ENCODE data around the gene CRKL.

CRKL gene

GRCh38 chr22:20887375-20887774, 29.8 kb upstream of the CRKL start:
- TF ChIP-seq CTCF (IDR thresholded peaks at IDR 0.05; ENCODE audit: borderline replicate concordance, extremely low read depth, low read length, poor library complexity, severe bottlenecking) (no peak), EZH2 (IDR thresholded peaks at IDR 0.05; ENCODE audit: borderline replicate concordance, low read depth, low read length, severe bottlenecking) (no peak)
- DNase-seq (no peak), ATAC-seq (ENCODE audit: insufficient read depth, low read depth) (no peak)

DNA sequence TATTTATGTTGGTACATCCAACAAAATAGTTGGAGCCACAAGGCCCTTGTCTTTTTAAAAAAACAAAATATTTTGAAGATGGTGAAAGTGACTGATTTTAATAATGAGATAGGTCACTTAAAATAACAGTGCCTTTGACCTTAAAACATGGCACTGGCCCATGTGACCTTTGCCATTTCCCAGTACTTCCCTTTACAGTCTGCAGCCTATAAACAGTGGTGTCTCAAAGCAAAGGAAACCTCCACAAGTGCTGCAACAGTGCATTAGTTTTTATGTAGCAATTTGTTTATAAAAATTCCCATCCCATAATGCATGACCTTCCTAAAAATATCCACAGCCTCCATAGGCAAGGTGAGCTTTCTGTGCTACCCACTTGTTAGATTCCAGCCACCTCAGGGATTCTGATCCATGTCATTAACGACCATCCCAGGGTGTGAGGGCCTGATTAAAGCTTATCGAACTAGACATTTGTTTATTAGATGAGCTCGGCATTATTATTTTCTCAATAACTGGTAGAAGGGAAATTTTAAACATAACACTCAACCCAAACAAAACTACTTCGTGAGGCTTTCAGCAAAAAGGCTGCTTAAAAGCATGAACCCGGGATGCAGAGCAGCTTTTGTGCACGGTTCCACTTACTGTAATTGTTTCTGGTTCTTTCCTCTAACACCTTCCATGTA, 28.0 kb upstream of the CRKL start:
- H3K79me2 ChIP-seq (ENCODE audit: insufficient read depth, low read length) = no peaks in the 10 kb centered on the region
- H3K27ac ChIP-seq (ENCODE audit: low read length) = no peak overlapping the region
- H4K20me1 ChIP-seq (ENCODE audit: insufficient read depth, low read length) = 0 out of 2 replicates have a peak, but pooled peaks cover 4% of the 10 kb centered on the region
- H3K36me3 ChIP-seq (ENCODE audit: insufficient read depth, low read length) = peaks cover 45% of the 10 kb centered on the region
- DNase-seq = no peak
- H3K27me3 ChIP-seq (ENCODE audit: insufficient read depth, low read length, poor library complexity) = no peaks in the 10 kb centered on the region
- no peak for ATAC-seq (ENCODE audit: insufficient read depth, low read depth)
- H3K4me2 ChIP-seq (ENCODE audit: insufficient read depth, low read length) = no peak overlapping the region
- no peaks in the 10 kb centered on the region for H3K9me3 ChIP-seq (ENCODE audit: insufficient read depth, low read length, severe bottlenecking)
- no peak overlapping the region for H3K9ac ChIP-seq (ENCODE audit: low read depth, low read length)
- no peaks in the 10 kb centered on the region for H3K4me1 ChIP-seq (ENCODE audit: insufficient read depth, low read length)
- no peak overlapping the region for H2AFZ ChIP-seq (ENCODE audit: low read depth, low read length)
- H3K4me3 ChIP-seq (ENCODE audit: low read depth in 1 of 2, low read length in 2 of 2) = no peak overlapping the region
- no peak for TF ChIP-seq CTCF (IDR thresholded peaks at IDR 0.05; ENCODE audit: borderline replicate concordance, extremely low read depth, low read length, poor library complexity, severe bottlenecking)
- TF ChIP-seq EZH2 (IDR thresholded peaks at IDR 0.05; ENCODE audit: borderline replicate concordance, low read depth, low read length, severe bottlenecking) = no peak

More at GRCh38 chr22:20887375-20887774, 29.8 kb upstream of the CRKL start:
- H3K9me3 ChIP-seq (ENCODE audit: insufficient read depth, low read length, severe bottlenecking) = no peaks in the 10 kb centered on the region
- H3K4me2 ChIP-seq (ENCODE audit: insufficient read depth, low read length) = no peak overlapping the region
- H3K27ac ChIP-seq (ENCODE audit: low read length) = no peak overlapping the region
- H3K4me1 ChIP-seq (ENCODE audit: insufficient read depth, low read length) = no peaks in the 10 kb centered on the region
- H3K9ac ChIP-seq (ENCODE audit: low read depth, low read length) = no peak overlapping the region
- no peaks in the 10 kb centered on the region for H3K27me3 ChIP-seq (ENCODE audit: insufficient read depth, low read length, poor library complexity)
- no peak overlapping the region for H3K4me3 ChIP-seq (ENCODE audit: low read depth in 1 of 2, low read length in 2 of 2)
- H4K20me1 ChIP-seq (ENCODE audit: insufficient read depth, low read length) = 0 out of 2 replicates have a peak, but pooled peaks cover 4% of the 10 kb centered on the region
- H2AFZ ChIP-seq (ENCODE audit: low read depth, low read length) = no peak overlapping the region
- H3K36me3 ChIP-seq (ENCODE audit: insufficient read depth, low read length) = peaks cover 60% of the 10 kb centered on the region
- no peaks in the 10 kb centered on the region for H3K79me2 ChIP-seq (ENCODE audit: insufficient read depth, low read length)

GRCh38 chr22:20889904-20890540, 27.2 kb upstream of the CRKL start:
- H4K20me1 ChIP-seq (ENCODE audit: insufficient read depth, low read length) = 0 out of 2 replicates have a peak, but pooled peaks cover 4% of the 10 kb centered on the region
- TF ChIP-seq CTCF (IDR thresholded peaks at IDR 0.05; ENCODE audit: borderline replicate concordance, extremely low read depth, low read length, poor library complexity, severe bottlenecking) (no peak), EZH2 (IDR thresholded peaks at IDR 0.05; ENCODE audit: borderline replicate concordance, low read depth, low read length, severe bottlenecking) (no peak)

More at GRCh38 chr22:20889904-20890540, 27.2 kb upstream of the CRKL start:
- H3K79me2 ChIP-seq (ENCODE audit: insufficient read depth, low read length) = no peaks in the 10 kb centered on the region
- H3K27me3 ChIP-seq (ENCODE audit: insufficient read depth, low read length, poor library complexity) = no peaks in the 10 kb centered on the region
- peaks cover 39% of the 10 kb centered on the region for H3K36me3 ChIP-seq (ENCODE audit: insufficient read depth, low read length)
- DNase-seq (no peak), ATAC-seq (ENCODE audit: insufficient read depth, low read depth) (no peak)
- H3K4me3 ChIP-seq (ENCODE audit: low read depth in 1 of 2, low read length in 2 of 2) = no peak overlapping the region
- no peak overlapping the region for H3K4me2 ChIP-seq (ENCODE audit: insufficient read depth, low read length)
- H3K9ac ChIP-seq (ENCODE audit: low read depth, low read length) = no peak overlapping the region
- no peak overlapping the region for H2AFZ ChIP-seq (ENCODE audit: low read depth, low read length)
- no peaks in the 10 kb centered on the region for H3K9me3 ChIP-seq (ENCODE audit: insufficient read depth, low read length, severe bottlenecking)
- H3K4me1 ChIP-seq (ENCODE audit: insufficient read depth, low read length) = no peaks in the 10 kb centered on the region
- H3K27ac ChIP-seq (ENCODE audit: low read length) = no peak overlapping the region

Data from DND-41 (cell line).